SU-DHL-6 (cell line): ENCODE results near the gene CRMP1.

ENCODE experiments used
- H2AFZ ChIP-seq: fragments of 200-600 bp; sonication (generic); 2 replicates; pipeline ENCODE4 v1.6.1; 2014; ENCODE audit warnings: low read depth, mild to moderate bottlenecking, moderate library complexity, mixed read lengths, antibody characterized with exemption, low read length; ENCODE audit not compliant: severe bottlenecking
- H3F3A ChIP-seq: fragments of 200-600 bp; shearing (Covaris generic); 2 replicates; pipeline ENCODE4 v1.6.0; 2016; ENCODE audit warnings: antibody characterized with exemption, mild to moderate bottlenecking; ENCODE audit not compliant: insufficient read depth
- H3K27ac ChIP-seq: fragments of 200-600 bp; sonication (generic); 2 replicates; pipeline ENCODE4 v1.5.1; 2016; ENCODE audit warnings: low read depth, mild to moderate bottlenecking, low read length, moderate library complexity, mixed read lengths
- H3K27me3 ChIP-seq: fragments of 200-600 bp; sonication (generic), shearing (Covaris generic); 2 replicates; pipeline ENCODE4 v1.6.0; 2014; ENCODE audit warnings: mild to moderate bottlenecking, low read length
- H3K36me3 ChIP-seq: fragments of 200-600 bp; sonication (generic); 2 replicates; pipeline ENCODE4 v1.6.1; 2014; ENCODE audit warnings: mild to moderate bottlenecking, low read length, mixed read lengths
- H3K4me2 ChIP-seq: fragments of 300-600, 200-600 bp; shearing (Covaris generic), sonication (generic); 2 replicates; pipeline ENCODE4 v1.6.0; 2014; ENCODE audit warnings: low read length, low read depth, mild to moderate bottlenecking; ENCODE audit not compliant: poor library complexity, severe bottlenecking
- H3K4me3 ChIP-seq: fragments of 200-600 bp; sonication (generic); 2 replicates; pipeline ENCODE4 v1.5.1; 2014; ENCODE audit warnings: antibody characterized with exemption, low read length, mild to moderate bottlenecking, mixed read lengths; ENCODE audit not compliant: insufficient read depth, poor library complexity, severe bottlenecking
- H3K79me2 ChIP-seq: fragments of 200-600 bp; sonication (generic); 2 replicates; pipeline ENCODE4 v1.6.1; 2014; ENCODE audit warnings: mild to moderate bottlenecking, low read length, moderate library complexity; ENCODE audit not compliant: insufficient read depth
- H3K9ac ChIP-seq: fragments of 200-600 bp; sonication (generic); 2 replicates; pipeline ENCODE4 v1.7.0; 2014; ENCODE audit warnings: mild to moderate bottlenecking, low read length
- H3K9me2 ChIP-seq: fragments of 200-600 bp; sonication (generic); replicated peaks from 2 replicates; pipeline ENCODE4 v1.6.1; 2014; ENCODE audit warnings: low read length; ENCODE audit not compliant: insufficient read depth
- H3K9me3 ChIP-seq: fragments of 200-600 bp; sonication (generic); 2 replicates; pipeline ENCODE4 v1.6.1; 2014; ENCODE audit warnings: low read length, mixed read lengths; ENCODE audit not compliant: insufficient read depth
- H4K20me1 ChIP-seq: fragments of 200-600 bp; sonication (generic); 2 replicates; pipeline ENCODE4 v1.6.1; 2014; ENCODE audit warnings: low read depth, mild to moderate bottlenecking, antibody characterized with exemption, low read length, moderate library complexity, mixed read lengths
- EZH2phosphoT487 ChIP-seq: fragments of 200-600 bp; sonication (generic), shearing (Covaris generic); conservative IDR thresholded peaks from 2 replicates; pipeline ENCODE4 v1.6.1; 2018; ENCODE audit warnings: mild to moderate bottlenecking, antibody characterized with exemption, low read length, moderate library complexity, mixed read lengths
- TF ChIP-seq, protein P1 (sequence below): fragments of 200-600 bp; sonication (generic); IDR thresholded peaks from one replicate; pipeline ENCODE4 v1.5.1; 2017; ENCODE audit warnings: antibody characterized with exemption, mild to moderate bottlenecking, low read length, moderate library complexity; ENCODE audit not compliant: insufficient read depth, poor library complexity, severe bottlenecking

CRMP1 gene

DNA sequence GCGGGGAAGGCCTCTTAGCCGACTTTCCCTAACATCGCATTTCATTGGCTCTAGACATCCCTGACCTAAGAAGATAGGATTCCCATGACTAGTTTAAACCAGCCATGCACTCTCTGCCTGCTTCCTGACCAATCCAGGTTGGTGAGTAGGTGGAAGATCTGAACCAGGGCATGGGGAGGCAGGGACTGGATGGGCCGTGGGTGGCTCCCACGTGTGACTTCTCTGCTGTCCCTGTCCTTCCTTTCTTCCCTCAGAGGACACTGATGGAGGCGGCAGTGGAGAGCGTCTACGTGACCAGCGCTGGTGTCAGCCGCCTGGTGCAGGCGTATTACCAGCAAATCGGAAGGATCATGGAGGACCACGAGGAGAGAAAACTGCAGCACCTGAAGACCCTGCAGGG, 91.2 kb downstream of the CRMP1 start:
- Histone ChIP-seq H4K20me1 (no peaks in the 10 kb centered on the region), H3K4me2 (no peak overlapping the region), H3F3A (no peaks in the 10 kb centered on the region), H3K27me3 (no peaks in the 10 kb centered on the region), H3K9ac (no peak overlapping the region), H3K36me3 (no peaks in the 10 kb centered on the region), H2AFZ (no peak overlapping the region), H3K9me3 (no peaks in the 10 kb centered on the region), H3K27ac (no peak overlapping the region), H3K4me3 (no peak overlapping the region), H3K79me2 (no peaks in the 10 kb centered on the region), H3K9me2 (no peaks in the 10 kb centered on the region)
- TF ChIP-seq EZH2phosphoT487, result no peak
- TF ChIP-seq, protein P1, sequence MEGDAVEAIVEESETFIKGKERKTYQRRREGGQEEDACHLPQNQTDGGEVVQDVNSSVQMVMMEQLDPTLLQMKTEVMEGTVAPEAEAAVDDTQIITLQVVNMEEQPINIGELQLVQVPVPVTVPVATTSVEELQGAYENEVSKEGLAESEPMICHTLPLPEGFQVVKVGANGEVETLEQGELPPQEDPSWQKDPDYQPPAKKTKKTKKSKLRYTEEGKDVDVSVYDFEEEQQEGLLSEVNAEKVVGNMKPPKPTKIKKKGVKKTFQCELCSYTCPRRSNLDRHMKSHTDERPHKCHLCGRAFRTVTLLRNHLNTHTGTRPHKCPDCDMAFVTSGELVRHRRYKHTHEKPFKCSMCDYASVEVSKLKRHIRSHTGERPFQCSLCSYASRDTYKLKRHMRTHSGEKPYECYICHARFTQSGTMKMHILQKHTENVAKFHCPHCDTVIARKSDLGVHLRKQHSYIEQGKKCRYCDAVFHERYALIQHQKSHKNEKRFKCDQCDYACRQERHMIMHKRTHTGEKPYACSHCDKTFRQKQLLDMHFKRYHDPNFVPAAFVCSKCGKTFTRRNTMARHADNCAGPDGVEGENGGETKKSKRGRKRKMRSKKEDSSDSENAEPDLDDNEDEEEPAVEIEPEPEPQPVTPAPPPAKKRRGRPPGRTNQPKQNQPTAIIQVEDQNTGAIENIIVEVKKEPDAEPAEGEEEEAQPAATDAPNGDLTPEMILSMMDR, result no peak

DNA sequence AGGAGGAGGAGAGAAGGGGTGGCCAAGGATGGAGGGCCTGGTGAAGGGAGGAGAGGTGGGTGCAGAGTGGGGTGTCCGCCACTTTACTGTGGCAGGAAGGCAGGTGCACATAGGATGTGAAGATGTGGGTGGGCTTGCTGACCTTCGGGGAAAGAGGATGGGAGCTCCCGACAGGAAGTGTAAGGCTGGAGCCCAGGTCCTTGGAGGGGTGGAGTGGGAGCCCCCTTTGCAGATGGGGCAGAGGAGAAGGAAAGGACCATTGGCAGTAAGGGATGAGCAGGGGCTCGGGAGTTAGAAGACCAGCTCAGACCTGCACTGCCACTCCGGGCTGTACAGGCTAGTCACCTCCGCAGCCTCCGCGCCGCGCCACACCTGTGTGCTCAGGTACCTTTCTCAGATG, 92.4 kb downstream of the CRMP1 start:
- H3K27ac ChIP-seq, result no peak overlapping the region
- H3F3A ChIP-seq, result no peaks in the 10 kb centered on the region
- H2AFZ ChIP-seq, result no peak overlapping the region
- H3K4me2 ChIP-seq, result no peak overlapping the region
- H3K9me2 ChIP-seq, result no peaks in the 10 kb centered on the region
- no peaks in the 10 kb centered on the region for H3K36me3 ChIP-seq
- H3K27me3 ChIP-seq, result 0 out of 2 replicates have a peak, but pooled peaks cover 3% of the 10 kb centered on the region
- H3K4me3 ChIP-seq, result no peak overlapping the region
- H4K20me1 ChIP-seq, result no peaks in the 10 kb centered on the region
- H3K79me2 ChIP-seq, result no peaks in the 10 kb centered on the region
- no peaks in the 10 kb centered on the region for H3K9me3 ChIP-seq
- TF ChIP-seq, protein P1, result no peak
- no peak for TF ChIP-seq EZH2phosphoT487
- H3K9ac ChIP-seq, result no peak overlapping the region

DNA sequence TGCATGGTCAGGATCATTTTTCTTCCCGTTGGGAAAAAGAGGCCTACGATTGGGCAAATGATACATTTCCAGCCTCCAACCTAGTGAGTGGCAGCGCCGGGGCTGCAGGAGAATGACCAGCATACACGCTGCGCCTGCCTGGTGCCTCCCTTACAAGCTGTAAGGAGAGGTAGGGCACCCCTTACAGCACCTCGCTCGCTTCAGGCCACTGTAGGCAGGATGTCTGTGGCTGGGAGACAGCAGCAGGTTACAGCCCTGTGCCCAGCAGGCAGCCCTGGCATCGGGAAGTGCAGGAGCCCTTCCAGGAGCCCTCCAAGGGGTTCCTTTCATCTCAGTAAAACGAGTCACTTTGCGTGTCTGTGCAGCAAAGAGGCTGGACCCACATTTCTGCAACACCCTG, 93.5 kb downstream of the CRMP1 start:
- Histone ChIP-seq H3K79me2 (no peaks in the 10 kb centered on the region), H3K9me2 (no peaks in the 10 kb centered on the region), H4K20me1 (no peaks in the 10 kb centered on the region), H3K27me3 (0 out of 2 replicates have a peak, but pooled peaks cover 3% of the 10 kb centered on the region), H3K9me3 (no peaks in the 10 kb centered on the region), H3K36me3 (no peaks in the 10 kb centered on the region), H3K4me3 (no peak overlapping the region), H3K27ac (no peak overlapping the region), H3K9ac (no peak overlapping the region), H3K4me2 (no peak overlapping the region), H3F3A (no peaks in the 10 kb centered on the region), H2AFZ (no peak overlapping the region)
- TF ChIP-seq, protein P1, result no peak
- TF ChIP-seq EZH2phosphoT487, result no peak

DNA sequence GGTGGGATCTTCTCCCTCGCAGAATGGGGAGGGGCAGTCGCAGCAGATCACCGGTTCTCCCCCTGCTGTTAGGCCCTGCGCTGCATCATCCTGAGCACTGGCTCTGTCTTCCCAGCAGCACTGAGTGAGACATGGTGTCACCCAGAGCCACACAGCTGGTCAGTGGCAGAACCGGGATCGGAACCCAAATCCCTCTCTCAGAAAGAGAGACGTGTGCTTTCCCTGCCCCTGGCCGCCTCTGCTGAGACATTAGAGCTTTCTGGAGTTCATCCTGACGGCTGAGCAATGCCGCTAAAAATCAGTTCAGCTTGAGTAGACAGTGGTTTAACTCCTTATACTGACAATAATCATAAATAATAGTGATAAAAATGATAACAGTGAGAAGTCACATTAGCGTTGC, 93.9 kb downstream of the CRMP1 start:
- no peak overlapping the region for H3K9ac ChIP-seq
- no peak overlapping the region for H3K4me3 ChIP-seq
- no peaks in the 10 kb centered on the region for H4K20me1 ChIP-seq
- H3K79me2 ChIP-seq, result no peaks in the 10 kb centered on the region
- H3K9me2 ChIP-seq, result no peaks in the 10 kb centered on the region
- no peaks in the 10 kb centered on the region for H3K36me3 ChIP-seq
- no peak overlapping the region for H3K27ac ChIP-seq
- H3K4me2 ChIP-seq, result no peak overlapping the region
- no peak overlapping the region for H2AFZ ChIP-seq
- TF ChIP-seq, protein P1, result no peak
- no peak for TF ChIP-seq EZH2phosphoT487
- H3K9me3 ChIP-seq, result no peaks in the 10 kb centered on the region
- no peaks in the 10 kb centered on the region for H3F3A ChIP-seq
- H3K27me3 ChIP-seq, result 0 out of 2 replicates have a peak, but pooled peaks cover 3% of the 10 kb centered on the region
